ENCODE results near the gene SPOCD1.

SPOCD1 gene

DNA sequence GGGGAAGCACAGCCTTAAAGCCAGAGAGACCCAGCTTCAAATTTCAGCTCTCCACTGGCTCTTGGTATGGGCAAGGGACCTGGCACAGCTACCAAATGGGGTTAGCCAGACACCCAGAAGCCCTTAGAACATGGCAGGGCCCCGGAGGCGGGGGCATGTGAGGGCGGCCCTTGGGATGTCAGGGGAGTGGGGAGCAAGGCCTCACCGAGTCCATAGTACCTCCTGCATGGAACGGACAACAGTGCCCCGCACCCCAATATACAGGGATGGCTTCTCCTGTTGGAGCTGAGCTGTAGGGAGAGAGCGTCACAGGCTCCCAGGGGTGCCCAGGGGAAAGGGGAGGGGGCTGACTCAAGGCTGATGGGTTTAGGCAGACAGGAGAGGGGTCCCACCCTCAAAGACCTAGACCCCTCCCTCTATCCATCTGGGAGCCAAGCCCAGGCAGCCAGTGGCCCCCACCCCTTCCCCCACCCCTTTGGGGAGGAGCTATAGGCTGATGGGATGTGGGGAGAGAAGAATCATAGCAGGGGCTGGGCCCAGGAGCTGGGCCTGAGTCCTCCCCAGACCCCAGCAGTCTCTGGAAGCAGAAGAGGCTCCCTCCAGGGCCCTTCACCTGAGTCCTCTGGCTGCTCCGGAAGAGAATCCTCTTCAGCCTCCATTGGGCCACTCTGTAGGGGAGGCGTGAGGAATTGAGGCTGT lies 16.5 kb downstream of the SPOCD1 start:
- Mint-ChIP-seq H3K4me3 (no peak overlapping the region), H3K27me3 (no peaks in the 10 kb centered on the region), H3K4me1 (ENCODE audit: low read depth) (peaks cover 8% of the 10 kb centered on the region), H3K9me3 (ENCODE audit: low read depth) (no peaks in the 10 kb centered on the region), H3K27ac (no peak overlapping the region), H3K36me3 (no peaks in the 10 kb centered on the region)

DNA sequence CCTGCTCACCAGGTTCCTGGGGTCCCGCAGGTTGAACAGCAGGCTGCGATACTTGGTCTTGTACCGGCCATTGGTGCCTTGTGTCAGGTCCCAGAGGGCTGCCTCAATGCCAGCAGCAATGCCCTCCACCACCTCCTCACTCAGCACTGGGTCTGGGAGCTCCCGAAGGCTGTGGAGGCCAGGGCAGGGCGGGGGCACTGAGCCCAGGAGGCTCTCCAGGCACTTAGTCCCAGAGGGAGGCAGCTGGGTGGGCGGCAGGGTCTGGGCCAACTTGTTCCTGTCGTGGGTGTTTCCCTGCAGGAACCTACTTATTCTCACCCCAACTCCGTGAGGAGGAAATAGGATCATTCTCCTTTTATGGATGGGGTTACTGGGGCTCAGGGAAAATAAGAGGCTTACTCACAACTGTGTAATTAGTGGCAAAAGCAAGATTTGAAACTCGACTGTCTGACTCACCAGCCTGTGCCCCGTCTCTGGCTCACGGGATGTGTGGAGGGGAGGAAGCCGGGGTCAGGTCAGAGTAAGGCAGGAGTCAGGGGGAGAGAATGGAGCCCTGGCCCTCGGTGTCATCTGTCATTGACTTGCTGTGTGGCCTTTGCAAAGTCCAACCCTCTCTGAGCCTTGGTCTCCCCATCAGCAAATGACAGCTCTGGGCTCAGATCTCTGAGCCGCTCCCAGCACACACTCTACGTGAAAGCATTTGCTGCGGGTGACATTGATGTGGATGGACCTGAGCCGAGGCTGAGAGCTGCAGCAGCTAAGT lies 17.2 kb downstream of the SPOCD1 start:
- Mint-ChIP-seq H3K4me1 (ENCODE audit: low read depth) (peaks cover 8% of the 10 kb centered on the region), H3K27ac (no peak overlapping the region), H3K9me3 (ENCODE audit: low read depth) (no peaks in the 10 kb centered on the region), H3K4me3 (no peak overlapping the region), H3K27me3 (no peaks in the 10 kb centered on the region), H3K36me3 (no peaks in the 10 kb centered on the region)

DNA sequence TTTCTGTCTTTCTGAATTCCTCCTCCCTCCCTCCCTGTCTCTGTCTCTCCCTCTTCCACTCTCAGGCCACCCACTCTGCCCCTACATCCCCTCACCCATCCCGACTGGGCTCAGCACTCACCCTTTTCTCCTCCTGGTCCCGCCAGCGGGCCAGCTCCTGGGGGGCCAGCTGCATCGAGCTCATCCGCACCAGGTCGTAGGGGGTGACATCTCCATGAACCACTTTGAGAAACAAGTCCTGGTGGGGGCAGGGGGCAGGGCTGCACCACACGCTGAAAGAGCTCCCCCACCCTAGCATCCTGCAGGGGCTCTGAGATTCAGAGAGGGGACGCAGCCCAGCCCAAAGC lies 17.8 kb downstream of the SPOCD1 start:
- Mint-ChIP-seq H3K9me3 (ENCODE audit: low read depth) (no peaks in the 10 kb centered on the region), H3K4me1 (ENCODE audit: low read depth) (peaks cover 8% of the 10 kb centered on the region), H3K27me3 (no peaks in the 10 kb centered on the region), H3K36me3 (no peaks in the 10 kb centered on the region), H3K27ac (no peak overlapping the region), H3K4me3 (no peak overlapping the region)

DNA sequence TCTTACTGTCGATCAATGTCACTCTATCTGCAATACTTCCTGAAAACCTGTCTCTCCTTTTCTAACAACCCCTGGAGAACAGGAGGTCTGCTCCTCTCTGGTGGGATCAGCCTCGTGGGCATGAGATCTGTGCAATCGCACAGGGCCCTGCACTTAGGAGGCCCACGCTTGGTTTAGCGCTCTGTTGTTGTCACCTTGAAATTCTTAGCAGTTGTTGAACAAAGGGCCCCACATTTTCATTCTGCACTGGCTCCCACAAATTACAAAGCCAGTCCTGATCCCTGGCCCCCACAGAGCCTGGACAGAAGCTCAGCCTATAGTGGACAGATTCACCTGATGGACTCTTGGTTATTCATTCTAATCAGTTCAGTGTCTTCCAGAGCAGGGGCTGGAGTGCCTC lies 18.6 kb downstream of the SPOCD1 start:
- no peaks in the 10 kb centered on the region for H3K36me3 Mint-ChIP-seq
- no peak overlapping the region for H3K27ac Mint-ChIP-seq
- no peaks in the 10 kb centered on the region for H3K9me3 Mint-ChIP-seq (ENCODE audit: low read depth)
- no peaks in the 10 kb centered on the region for H3K27me3 Mint-ChIP-seq
- no peak overlapping the region for H3K4me3 Mint-ChIP-seq
- peaks cover 1% of the 10 kb centered on the region for H3K4me1 Mint-ChIP-seq (ENCODE audit: low read depth)

DNA sequence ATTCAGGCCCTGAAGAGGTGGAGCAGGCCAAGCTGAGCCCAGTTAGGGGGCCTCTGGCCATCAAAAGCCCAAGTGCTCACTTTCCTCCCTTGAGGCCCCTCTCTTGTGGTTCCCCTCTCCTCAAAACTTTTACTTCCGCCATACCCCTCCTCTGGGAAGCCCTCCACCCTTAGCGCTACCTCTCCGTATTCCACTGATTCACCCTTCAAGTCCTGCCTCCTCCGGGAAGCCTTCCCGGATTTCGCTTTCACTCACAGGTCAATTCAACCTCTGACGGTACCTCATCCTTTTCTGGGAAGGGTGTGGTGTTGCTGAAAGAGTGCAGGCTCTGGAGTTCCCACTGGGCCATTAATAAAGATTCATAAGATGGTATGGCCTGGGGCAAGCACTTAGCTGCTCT lies 19.1 kb downstream of the SPOCD1 start:
- no peak overlapping the region for H3K27ac Mint-ChIP-seq
- no peaks in the 10 kb centered on the region for H3K4me1 Mint-ChIP-seq (ENCODE audit: low read depth)
- no peaks in the 10 kb centered on the region for H3K27me3 Mint-ChIP-seq
- H3K36me3 Mint-ChIP-seq, result no peaks in the 10 kb centered on the region
- H3K4me3 Mint-ChIP-seq, result no peak overlapping the region
- H3K9me3 Mint-ChIP-seq (ENCODE audit: low read depth), result no peaks in the 10 kb centered on the region

DNA sequence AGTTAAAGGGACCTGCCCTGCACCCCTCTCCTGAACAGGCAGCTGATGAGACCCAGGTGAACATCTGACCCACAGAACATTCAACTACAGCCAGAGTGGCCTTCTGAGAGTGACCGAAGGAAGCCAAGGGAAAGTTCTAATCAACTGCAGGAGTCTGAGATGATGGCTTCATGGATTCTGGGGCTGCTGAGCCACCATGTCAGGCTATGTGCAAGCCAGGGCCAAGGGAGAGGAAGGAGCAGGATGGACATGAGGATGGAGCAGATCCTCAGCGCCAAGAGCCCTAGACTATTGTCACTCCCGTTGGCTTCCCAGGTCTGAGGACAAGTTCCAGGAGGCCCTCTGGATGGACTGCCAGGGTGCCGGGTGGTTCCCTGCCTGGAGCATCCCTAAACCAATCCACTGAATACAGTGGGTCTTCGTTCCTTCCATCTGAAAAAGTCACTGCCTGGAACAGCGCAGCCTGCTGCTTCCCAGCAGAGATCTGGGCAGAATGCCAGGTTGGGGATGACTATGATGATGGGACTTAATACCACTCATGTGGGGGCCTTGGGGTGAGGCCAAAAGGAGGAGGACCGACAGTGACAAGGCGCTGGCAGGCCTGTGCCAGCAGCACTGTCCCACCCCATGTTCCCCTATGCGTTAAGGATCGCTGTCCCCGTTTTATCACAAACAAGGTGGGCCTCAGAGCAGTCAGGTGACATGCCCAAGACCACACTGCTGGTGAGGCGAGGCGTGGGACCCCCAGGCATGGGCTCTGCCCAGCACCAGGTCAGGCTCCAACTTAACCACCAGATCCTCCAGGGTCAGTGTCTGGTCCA lies 19.8 kb downstream of the SPOCD1 start:
- H3K9me3 Mint-ChIP-seq (ENCODE audit: low read depth), result no peaks in the 10 kb centered on the region
- no peak overlapping the region for H3K27ac Mint-ChIP-seq
- H3K36me3 Mint-ChIP-seq, result no peaks in the 10 kb centered on the region
- no peak overlapping the region for H3K4me3 Mint-ChIP-seq
- no peaks in the 10 kb centered on the region for H3K27me3 Mint-ChIP-seq
- no peaks in the 10 kb centered on the region for H3K4me1 Mint-ChIP-seq (ENCODE audit: low read depth)

DNA sequence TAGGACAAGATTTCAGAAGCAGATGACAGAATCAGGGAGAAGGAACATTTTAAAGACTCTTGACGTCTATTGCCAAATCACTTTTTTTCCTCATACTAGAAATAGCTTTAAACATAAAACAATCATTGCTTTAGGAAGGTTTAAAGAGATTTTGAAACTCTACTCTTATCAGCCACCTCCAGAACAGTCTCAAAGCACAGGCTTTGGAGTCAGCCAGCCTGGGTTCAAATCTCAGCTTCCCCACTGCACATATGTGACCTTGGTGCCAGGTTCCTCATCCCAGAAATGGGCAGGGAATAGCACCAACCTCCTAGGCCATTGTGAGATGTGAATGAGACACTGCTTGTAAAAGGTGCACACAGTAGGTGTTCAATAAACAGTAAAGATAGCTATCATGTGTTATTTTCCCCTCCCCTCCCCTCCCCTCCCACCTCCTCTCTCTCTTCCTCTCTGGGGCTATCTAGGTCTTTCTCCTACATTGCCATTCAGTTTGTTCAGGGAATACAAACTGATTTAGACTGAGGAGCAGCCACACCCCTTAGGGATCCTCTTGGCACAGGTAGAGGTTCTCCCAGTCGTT lies 20.6 kb downstream of the SPOCD1 start:
- H3K4me3 Mint-ChIP-seq, result no peak overlapping the region
- H3K4me1 Mint-ChIP-seq (ENCODE audit: low read depth), result no peaks in the 10 kb centered on the region
- no peaks in the 10 kb centered on the region for H3K27me3 Mint-ChIP-seq
- no peak overlapping the region for H3K27ac Mint-ChIP-seq
- H3K9me3 Mint-ChIP-seq (ENCODE audit: low read depth), result no peaks in the 10 kb centered on the region
- H3K36me3 Mint-ChIP-seq, result no peaks in the 10 kb centered on the region

DNA sequence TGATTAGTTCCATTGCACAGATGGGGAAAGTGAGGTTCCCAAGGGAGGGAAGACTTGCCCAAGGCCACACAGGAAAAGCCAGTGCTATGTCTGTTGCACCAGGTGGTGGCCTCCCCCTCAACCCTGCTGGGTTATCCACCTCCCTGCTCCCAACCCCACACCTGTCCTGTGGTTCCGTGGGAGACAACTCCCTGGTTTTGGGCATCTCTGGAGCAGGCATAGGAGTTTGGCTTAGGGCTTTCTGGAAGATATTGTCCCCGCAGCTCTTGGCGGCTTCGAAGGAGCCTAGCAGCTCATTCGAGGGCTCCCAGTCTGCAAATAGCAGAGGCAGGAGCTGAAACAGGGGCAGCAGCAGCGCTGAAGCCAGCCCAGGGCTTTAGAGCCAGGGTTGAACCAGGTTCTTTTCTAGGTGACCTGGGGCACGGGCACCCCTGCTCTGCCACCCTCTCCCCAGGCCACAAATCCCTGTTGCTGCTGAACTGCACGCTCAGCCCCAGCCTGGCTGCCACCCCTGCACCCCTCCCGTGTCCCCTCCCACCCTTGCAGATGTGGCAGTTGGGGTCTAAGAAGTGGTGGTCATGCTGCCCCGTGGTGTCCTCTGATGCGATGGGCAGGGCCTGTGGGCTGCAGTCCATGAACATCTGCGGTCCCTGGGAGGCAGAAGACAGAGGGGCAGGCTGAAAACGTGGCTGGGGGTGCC lies 22.1 kb downstream of the SPOCD1 start:
- Mint-ChIP-seq H3K27me3 (no peaks in the 10 kb centered on the region), H3K4me3 (no peak overlapping the region), H3K9me3 (ENCODE audit: low read depth) (no peaks in the 10 kb centered on the region), H3K4me1 (ENCODE audit: low read depth) (no peaks in the 10 kb centered on the region), H3K27ac (no peak overlapping the region), H3K36me3 (no peaks in the 10 kb centered on the region)

DNA sequence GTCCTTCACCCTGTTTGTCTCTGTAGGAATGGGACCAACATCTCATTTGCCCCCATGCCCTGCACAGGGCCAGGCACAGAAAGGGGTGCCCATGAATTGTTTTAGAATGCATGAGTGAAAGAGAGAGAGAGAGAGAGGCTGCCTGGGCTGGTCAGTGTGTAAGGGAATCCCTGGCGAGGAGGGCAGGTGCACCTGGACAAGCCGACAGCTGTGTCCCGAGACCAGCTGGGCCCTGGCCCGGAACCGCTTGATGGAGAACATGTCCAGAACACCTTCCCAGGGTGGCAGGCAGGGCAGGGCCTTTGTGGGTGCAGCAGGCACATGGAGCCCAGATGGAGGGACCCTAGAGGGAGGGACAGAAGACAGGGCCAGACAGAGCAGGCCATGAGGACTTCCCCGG lies 22.7 kb downstream of the SPOCD1 start:
- no peaks in the 10 kb centered on the region for H3K27me3 Mint-ChIP-seq
- H3K9me3 Mint-ChIP-seq (ENCODE audit: low read depth), result no peaks in the 10 kb centered on the region
- H3K4me3 Mint-ChIP-seq, result no peak overlapping the region
- no peak overlapping the region for H3K27ac Mint-ChIP-seq
- no peaks in the 10 kb centered on the region for H3K36me3 Mint-ChIP-seq
- peaks cover 2% of the 10 kb centered on the region for H3K4me1 Mint-ChIP-seq (ENCODE audit: low read depth)

DNA sequence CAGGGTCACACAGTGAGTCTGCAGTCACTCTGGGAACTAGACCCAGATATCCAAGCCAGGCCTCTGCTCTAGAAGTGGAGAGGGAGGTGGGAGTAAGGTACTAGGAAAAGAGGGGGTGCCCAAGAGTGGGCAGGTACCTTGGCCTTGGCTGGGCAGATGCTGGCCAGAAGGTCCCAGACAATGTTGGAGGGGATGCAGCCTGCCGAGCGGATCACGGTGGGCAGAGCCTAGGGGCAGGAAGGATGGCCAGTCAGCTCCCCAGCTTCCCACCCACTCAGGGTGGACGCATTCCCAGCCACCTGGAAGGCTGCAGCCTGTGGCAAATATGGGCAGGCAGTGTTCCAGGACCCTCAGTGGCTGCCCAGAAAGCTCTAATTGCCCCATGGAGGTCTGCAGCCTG lies 23.3 kb downstream of the SPOCD1 start:
- no peak overlapping the region for H3K4me3 Mint-ChIP-seq
- no peak overlapping the region for H3K27ac Mint-ChIP-seq
- H3K9me3 Mint-ChIP-seq (ENCODE audit: low read depth), result no peaks in the 10 kb centered on the region
- H3K27me3 Mint-ChIP-seq, result no peaks in the 10 kb centered on the region
- no peaks in the 10 kb centered on the region for H3K36me3 Mint-ChIP-seq
- peaks cover 8% of the 10 kb centered on the region for H3K4me1 Mint-ChIP-seq (ENCODE audit: low read depth)

DNA sequence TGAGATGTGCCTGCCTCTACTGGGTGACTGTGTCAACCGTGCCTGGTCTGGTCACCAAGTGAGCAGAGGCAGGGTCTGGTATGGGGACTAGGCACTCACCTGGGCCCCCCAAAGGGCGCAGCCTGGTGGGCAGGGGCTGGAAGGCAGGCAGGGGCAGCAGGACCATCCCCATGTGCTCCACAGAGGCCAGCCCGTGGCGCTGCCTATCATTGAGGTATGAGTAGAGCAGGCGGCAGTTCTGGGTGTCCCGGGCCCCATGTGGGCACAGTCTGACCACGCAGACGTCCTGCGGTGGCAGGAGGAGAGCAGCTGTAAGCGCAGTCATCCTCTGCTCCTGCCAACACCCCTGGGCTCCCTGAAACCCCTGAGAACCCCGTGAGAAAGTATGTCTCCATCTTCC lies 23.7 kb downstream of the SPOCD1 start:
- H3K36me3 Mint-ChIP-seq, result no peaks in the 10 kb centered on the region
- H3K27ac Mint-ChIP-seq, result no peak overlapping the region
- H3K9me3 Mint-ChIP-seq (ENCODE audit: low read depth), result no peaks in the 10 kb centered on the region
- no peaks in the 10 kb centered on the region for H3K27me3 Mint-ChIP-seq
- H3K4me1 Mint-ChIP-seq (ENCODE audit: low read depth), result peaks cover 8% of the 10 kb centered on the region
- H3K4me3 Mint-ChIP-seq, result no peak overlapping the region

DNA sequence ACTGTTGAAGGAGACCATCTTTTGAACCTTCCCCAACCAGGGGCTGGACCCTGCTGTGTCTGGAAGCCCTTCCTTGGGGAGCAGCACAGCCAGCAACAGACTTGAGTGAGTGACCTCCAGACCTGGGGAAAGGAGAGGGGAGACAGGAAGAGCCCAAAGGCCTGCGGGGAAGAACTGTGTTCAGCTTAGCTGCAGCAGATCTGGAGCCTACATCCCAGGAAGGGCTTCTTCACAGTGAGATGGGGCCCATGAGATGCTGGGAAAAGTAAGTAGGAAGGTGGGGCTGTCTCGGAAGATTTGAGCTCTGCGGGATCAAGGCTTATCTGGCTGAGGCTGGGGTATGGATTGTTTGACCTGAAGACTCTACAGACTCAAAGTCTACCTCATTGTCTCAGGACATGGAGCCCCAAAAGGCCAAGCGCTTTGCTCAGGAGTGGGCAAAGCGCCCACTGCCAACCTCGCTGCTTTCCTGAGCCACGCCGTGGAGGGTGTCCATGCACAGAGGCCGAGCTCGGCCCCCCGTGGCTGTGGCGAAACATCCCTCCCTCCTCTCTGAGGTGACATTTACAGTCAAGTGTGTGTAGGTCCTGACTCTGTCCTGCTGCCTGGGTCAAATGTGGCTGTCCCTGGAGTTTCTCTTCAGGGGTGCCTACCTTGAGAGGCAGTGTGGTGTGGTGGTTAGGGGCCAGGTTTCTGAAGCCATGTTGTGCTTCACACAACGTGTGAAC lies 24.5 kb downstream of the SPOCD1 start:
- Mint-ChIP-seq H3K36me3 (no peaks in the 10 kb centered on the region), H3K27ac (no peak overlapping the region), H3K9me3 (ENCODE audit: low read depth) (no peaks in the 10 kb centered on the region), H3K4me1 (ENCODE audit: low read depth) (peaks cover 8% of the 10 kb centered on the region), H3K4me3 (no peak overlapping the region), H3K27me3 (no peaks in the 10 kb centered on the region)

DNA sequence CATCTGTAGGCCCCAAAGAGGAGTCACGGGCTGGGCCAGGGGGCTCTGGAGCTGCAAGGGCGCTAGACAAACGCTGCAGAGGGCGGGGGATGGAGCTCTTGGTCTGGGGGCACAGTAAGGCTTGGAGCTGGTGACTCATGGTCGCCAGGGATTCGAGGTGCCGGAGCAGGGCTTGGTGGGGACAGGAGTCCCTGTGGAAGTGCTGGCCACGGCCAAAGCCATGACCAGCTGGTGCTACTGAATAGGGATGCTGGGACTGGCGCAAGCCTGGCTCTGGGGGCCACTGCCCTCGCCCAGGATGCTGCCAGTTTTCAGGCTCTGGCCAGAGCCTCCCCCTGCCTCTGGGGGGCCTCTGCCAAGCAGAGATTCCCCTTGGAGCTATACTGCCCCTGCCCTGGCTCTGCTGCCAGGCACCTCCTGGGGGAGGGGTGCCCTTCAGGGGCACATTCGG lies 25.2 kb downstream of the SPOCD1 start:
- peaks cover 8% of the 10 kb centered on the region for H3K4me1 Mint-ChIP-seq (ENCODE audit: low read depth)
- no peaks in the 10 kb centered on the region for H3K9me3 Mint-ChIP-seq (ENCODE audit: low read depth)
- no peaks in the 10 kb centered on the region for H3K36me3 Mint-ChIP-seq
- no peak overlapping the region for H3K27ac Mint-ChIP-seq
- no peaks in the 10 kb centered on the region for H3K27me3 Mint-ChIP-seq
- H3K4me3 Mint-ChIP-seq, result no peak overlapping the region

DNA sequence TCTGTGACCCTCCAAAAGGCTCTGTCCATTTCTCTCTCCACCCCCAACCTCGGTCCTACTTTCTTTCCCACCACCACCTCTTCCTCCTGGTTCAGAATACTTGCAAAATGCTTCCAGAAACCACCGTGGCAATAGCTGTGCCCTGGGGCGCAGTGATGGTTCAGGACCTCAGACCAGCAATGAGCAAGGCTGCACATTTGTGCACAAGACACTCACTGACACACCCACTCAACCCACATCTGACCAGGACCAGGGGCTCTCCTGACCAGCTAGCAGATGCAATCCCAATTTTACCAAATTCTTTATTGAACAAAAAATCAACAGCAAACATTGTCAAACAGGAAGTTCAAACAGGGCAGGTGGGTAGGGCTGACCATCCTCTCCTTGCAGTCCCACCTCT lies 25.7 kb downstream of the SPOCD1 start:
- Mint-ChIP-seq H3K4me1 (ENCODE audit: low read depth) (peaks cover 8% of the 10 kb centered on the region), H3K36me3 (no peaks in the 10 kb centered on the region), H3K27me3 (no peaks in the 10 kb centered on the region), H3K27ac (no peak overlapping the region), H3K4me3 (peak overlapping the region; percentile 32), H3K9me3 (ENCODE audit: low read depth) (no peaks in the 10 kb centered on the region)
